Measurements from ENCODE around the gene AMZ1.

Gene AMZ1

DNA sequence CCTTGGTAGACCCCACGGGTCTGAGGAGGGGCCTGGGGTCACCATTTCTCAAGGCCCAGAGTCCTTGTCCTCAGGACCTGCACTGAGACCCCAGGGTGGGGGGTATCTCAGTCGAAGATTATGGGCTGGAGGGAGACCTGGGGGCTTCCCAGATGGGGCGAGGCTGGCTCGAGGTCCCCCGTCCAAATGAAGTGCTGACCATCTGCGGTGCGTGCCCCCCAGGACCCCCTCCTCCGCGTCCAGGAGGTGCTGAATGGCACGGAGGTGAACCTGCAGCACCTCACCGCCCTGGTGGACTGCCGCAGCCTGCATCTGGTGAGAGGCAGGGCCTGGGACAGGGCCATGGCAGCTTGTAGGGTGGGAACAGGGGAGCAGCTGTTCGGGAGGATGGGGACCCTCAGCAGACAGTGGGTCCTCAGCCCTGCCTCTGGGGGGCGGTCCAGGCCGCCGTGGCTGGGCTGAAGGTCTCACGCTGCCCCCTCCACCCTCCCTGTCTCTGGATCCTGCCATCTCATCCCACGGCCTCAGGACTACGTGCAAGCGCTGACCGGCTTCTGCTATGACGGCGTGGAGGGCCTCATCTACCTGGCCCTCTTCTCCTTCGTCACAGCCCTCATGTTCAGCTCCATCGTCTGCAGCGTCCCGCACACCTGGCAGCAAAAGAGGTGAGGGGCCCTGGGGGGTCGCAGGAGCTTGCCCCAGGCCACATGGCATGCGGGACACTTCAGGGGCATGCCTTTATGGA, 32.0 kb upstream of the AMZ1 start:
- Mint-ChIP-seq H3K36me3 (ENCODE audit: insufficient read depth) (peaks cover 1% of the 10 kb centered on the region), H3K27me3 (no peaks in the 10 kb centered on the region), H3K9me3 (no peaks in the 10 kb centered on the region), H3K27ac (ENCODE audit: low read depth) (no peak overlapping the region), H3K4me3 (no peak overlapping the region), H3K4me1 (no peaks in the 10 kb centered on the region)
- ATAC-seq (replicated peaks; ENCODE audit: extremely low read depth, poor library complexity, severe bottlenecking) (no peak), DNase-seq (ENCODE audit: low spot score in 2 of 2) (no peak)

DNA sequence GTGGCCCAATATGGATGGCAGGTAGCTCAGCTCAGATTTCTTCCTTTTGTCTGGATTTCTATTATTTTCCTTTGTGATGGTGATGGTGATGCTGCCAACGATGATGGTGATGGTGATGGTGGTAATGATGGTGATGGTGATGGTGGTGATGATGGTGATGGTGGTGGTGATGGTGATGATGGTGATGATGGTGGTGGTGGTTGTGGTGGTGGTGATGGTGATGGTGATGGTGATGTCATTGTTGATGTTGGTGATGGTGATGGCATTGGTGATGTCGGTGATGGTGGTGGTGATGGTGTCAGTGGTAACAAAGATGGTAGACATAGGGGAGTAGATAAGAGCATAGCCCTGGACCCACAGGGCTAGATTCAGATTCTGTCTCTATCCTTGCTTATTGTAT, 30.8 kb upstream of the AMZ1 start:
- no peak for ATAC-seq (replicated peaks; ENCODE audit: extremely low read depth, poor library complexity, severe bottlenecking)
- H3K27me3 Mint-ChIP-seq: no peaks in the 10 kb centered on the region
- H3K4me1 Mint-ChIP-seq: no peaks in the 10 kb centered on the region
- H3K36me3 Mint-ChIP-seq (ENCODE audit: insufficient read depth): peaks cover 1% of the 10 kb centered on the region
- no peak for DNase-seq (ENCODE audit: low spot score in 2 of 2)
- H3K4me3 Mint-ChIP-seq: no peak overlapping the region
- H3K9me3 Mint-ChIP-seq: no peaks in the 10 kb centered on the region
- H3K27ac Mint-ChIP-seq (ENCODE audit: low read depth): no peak overlapping the region

DNA sequence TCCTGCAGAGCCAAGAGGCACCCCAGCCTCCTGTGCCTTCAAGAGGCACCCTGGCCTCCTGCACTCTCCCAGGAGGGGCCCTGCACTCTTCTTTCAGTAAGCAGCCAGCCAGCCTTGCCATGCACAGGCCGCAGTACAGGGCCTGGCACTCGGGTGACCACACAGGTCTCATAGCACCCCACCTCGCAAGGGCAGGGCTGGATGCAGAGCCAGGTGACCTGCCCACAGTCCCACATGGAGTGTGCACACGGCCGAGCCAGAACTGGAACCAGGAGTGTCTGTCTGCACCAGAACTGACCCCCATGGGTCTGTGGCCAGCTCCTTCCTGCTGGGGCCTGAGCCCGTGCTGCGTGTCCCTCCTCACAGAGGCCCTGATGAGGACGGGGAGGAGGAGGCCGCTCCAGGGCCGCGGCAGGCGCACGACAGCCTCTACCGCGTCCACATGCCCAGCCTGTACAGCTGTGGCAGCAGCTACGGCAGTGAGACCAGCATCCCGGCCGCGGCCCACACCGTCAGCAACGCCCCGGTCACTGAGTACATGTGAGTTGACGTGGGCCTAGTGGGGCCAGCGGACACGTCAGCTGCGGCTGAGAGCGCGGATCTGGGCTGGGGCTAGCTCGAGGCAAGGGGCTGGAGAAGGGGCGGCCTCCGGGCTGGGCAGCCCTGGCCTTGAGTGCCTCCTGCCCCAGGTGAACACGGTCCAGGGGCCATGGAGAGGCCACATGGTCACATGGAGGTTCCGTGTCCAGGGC, 29.9 kb upstream of the AMZ1 start:
- ATAC-seq (replicated peaks; ENCODE audit: extremely low read depth, poor library complexity, severe bottlenecking) (no peak), DNase-seq (ENCODE audit: low spot score in 2 of 2) (no peak)
- Mint-ChIP-seq H3K27me3 (no peaks in the 10 kb centered on the region), H3K27ac (ENCODE audit: low read depth) (no peak overlapping the region), H3K9me3 (no peaks in the 10 kb centered on the region), H3K4me1 (no peaks in the 10 kb centered on the region), H3K36me3 (ENCODE audit: insufficient read depth) (peaks cover 1% of the 10 kb centered on the region), H3K4me3 (no peak overlapping the region)

DNA sequence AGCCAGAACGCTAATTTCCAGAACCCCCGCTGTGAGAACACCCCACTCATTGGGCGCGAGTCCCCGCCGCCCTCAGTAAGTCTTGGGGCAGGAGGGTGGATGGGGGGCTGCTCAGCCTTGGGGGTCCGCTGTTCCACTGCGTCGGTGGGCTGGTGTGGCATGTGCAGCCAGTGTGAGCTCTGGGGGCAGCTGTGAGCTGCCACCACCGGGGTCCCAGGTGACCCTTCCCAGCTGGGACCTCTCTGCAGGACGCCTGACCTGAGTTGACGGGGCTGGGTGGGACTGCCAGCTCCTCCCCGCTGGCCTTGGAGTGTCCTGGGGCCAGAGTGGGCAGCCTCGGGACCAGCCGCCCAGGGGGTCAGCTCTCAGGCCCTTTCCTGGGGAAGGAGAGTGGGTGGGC, 29.1 kb upstream of the AMZ1 start:
- no peaks in the 10 kb centered on the region for H3K9me3 Mint-ChIP-seq
- no peak overlapping the region for H3K27ac Mint-ChIP-seq (ENCODE audit: low read depth)
- no peak for ATAC-seq (replicated peaks; ENCODE audit: extremely low read depth, poor library complexity, severe bottlenecking)
- H3K36me3 Mint-ChIP-seq (ENCODE audit: insufficient read depth): peaks cover 1% of the 10 kb centered on the region
- DNase-seq (ENCODE audit: low spot score in 2 of 2): no peak
- no peaks in the 10 kb centered on the region for H3K27me3 Mint-ChIP-seq
- no peaks in the 10 kb centered on the region for H3K4me1 Mint-ChIP-seq
- no peak overlapping the region for H3K4me3 Mint-ChIP-seq

DNA sequence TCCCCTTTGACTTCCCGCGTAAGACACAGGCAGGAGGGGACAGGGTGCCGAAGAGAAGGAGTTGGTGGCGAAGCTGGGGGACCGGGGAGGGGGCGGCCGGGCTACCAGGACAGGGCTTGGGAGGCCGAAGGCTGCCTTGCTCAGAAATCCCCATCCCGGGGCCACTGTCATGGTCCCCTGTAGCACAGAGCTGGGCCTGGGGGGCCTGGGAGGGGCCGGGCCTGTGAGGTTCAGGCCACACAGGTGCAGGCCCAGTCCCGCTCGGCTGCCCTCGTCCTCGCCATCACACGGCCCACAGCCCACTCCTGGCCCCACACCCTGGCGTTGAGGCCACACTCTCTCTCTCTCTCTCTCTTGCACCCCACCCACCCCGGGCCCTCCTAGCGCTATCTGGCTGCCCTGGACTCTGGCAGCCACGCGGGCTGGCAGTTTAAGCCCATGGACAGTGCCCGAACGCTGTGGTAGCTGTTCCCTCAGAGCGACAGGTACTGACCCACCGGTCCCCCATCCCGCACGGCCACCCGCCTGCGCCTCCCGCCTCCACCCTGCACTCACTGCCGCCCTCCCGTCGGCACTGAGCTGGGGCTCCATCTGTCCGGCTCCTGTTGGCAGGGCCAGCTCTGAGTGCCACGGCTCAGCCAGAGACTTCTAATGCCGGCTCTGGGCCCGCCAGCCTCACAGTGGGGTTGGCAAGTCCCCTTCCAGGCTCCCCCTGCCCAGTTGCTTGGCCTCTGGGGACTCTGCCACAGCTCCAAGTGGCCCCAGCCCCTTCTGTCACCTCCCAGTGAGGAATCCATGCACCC, 28.2 kb upstream of the AMZ1 start:
- Mint-ChIP-seq H3K4me1 (no peaks in the 10 kb centered on the region), H3K27me3 (no peaks in the 10 kb centered on the region), H3K4me3 (no peak overlapping the region), H3K36me3 (ENCODE audit: insufficient read depth) (peaks cover 1% of the 10 kb centered on the region), H3K9me3 (no peaks in the 10 kb centered on the region), H3K27ac (ENCODE audit: low read depth) (no peak overlapping the region)
- DNase-seq (ENCODE audit: low spot score in 2 of 2): no peak
- no peak for ATAC-seq (replicated peaks; ENCODE audit: extremely low read depth, poor library complexity, severe bottlenecking)

DNA sequence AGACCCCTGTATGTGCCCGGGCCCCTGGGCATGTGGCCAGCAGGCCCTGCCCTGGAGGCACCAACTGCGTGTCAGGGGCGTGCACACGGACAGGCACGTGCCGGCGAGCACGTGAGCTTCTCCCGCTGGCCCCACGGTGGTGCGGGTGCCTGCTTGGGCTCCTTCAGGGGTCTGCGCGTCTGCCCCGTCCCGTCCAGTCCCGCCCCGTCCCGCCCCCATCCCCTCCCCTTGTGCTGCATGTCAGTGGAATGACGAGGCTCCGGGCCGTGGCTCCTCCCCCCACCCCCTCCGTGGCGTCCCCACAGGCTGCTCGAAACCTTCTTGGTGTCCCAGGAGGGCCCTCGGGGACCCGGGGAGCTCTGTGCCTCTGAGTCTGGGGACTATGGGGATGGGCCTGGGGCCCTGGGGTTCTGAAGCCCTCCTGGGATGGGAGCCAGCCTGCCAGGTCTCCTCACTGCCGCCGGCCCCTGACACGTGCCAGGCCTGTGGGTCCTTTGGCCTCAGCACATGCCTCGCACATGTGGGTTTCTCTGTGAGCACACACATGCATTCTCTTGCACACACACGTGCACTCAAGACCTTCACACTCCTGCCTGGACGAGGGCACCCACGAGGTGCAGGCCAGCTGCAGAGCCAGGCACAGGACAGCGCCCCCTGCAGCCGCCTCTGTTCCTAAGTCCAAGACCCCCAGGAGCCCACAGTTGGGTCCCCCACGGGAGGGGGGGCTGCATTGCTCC, 27.5 kb upstream of the AMZ1 start:
- H3K27me3 Mint-ChIP-seq: no peaks in the 10 kb centered on the region
- no peak overlapping the region for H3K27ac Mint-ChIP-seq (ENCODE audit: low read depth)
- no peaks in the 10 kb centered on the region for H3K4me1 Mint-ChIP-seq
- ATAC-seq (replicated peaks; ENCODE audit: extremely low read depth, poor library complexity, severe bottlenecking) (no peak), DNase-seq (ENCODE audit: low spot score in 2 of 2) (no peak)
- peaks cover 1% of the 10 kb centered on the region for H3K36me3 Mint-ChIP-seq (ENCODE audit: insufficient read depth)
- H3K4me3 Mint-ChIP-seq: no peak overlapping the region
- H3K9me3 Mint-ChIP-seq: no peaks in the 10 kb centered on the region

DNA sequence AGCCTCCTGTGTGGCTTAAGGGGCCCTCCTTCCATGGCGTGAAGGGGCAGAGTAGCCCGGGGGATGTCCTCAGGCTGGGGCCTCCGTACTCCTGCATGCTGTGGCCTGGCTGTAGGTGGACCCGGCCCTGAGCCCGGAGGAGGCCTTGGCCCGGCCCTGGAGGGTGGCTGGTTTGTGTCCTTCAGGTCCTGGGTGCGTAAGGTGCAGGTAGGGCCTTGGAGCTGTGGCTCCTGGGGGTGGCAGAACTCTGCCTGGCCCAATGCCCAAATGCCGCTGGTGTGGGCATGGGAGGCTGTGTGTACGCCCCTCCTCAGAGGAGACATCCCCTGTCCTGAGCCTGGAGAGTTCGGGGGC, 26.9 kb upstream of the AMZ1 start:
- no peak overlapping the region for H3K4me3 Mint-ChIP-seq
- ATAC-seq (replicated peaks; ENCODE audit: extremely low read depth, poor library complexity, severe bottlenecking) (no peak), DNase-seq (ENCODE audit: low spot score in 2 of 2) (no peak)
- no peaks in the 10 kb centered on the region for H3K9me3 Mint-ChIP-seq
- H3K36me3 Mint-ChIP-seq (ENCODE audit: insufficient read depth): peaks cover 1% of the 10 kb centered on the region
- no peak overlapping the region for H3K27ac Mint-ChIP-seq (ENCODE audit: low read depth)
- H3K27me3 Mint-ChIP-seq: no peaks in the 10 kb centered on the region
- H3K4me1 Mint-ChIP-seq: no peaks in the 10 kb centered on the region

DNA sequence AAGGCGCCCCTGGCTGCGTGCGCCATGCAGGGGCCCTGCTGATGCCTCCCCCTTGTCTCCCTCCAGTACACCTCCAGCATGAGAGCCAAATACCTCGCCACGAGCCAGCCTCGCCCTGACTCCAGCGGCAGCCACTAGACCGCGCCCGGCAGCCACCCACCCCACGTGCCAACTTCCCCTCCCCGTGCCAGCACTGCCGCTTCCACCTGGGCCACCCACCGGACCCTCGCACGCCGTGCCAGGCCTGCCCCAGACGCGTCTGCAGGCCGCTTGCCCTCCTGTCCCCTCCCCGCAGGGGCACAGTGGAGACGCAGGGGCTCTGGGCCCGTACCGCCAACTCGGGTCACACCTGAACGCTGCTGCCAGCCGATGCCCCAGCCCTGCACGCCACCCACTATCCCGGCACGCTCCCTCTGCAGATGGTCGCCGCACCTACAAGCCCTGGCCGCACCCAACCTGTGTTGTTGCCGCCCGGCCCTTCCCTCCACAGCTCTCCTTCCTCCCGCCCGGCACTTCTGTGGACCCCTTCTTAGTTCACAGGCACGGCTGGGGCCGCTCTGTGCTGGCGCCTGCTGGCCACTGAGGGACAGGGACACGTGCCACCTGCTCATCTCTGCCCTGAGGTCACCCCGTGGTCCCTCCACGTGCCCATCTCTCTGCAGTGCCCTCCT, 26.3 kb upstream of the AMZ1 start:
- Mint-ChIP-seq H3K36me3 (ENCODE audit: insufficient read depth) (peaks cover 1% of the 10 kb centered on the region), H3K9me3 (no peaks in the 10 kb centered on the region), H3K4me1 (no peaks in the 10 kb centered on the region), H3K27me3 (no peaks in the 10 kb centered on the region), H3K4me3 (no peak overlapping the region), H3K27ac (ENCODE audit: low read depth) (no peak overlapping the region)
- ATAC-seq (replicated peaks; ENCODE audit: extremely low read depth, poor library complexity, severe bottlenecking): no peak
- DNase-seq (ENCODE audit: low spot score in 2 of 2): no peak

DNA sequence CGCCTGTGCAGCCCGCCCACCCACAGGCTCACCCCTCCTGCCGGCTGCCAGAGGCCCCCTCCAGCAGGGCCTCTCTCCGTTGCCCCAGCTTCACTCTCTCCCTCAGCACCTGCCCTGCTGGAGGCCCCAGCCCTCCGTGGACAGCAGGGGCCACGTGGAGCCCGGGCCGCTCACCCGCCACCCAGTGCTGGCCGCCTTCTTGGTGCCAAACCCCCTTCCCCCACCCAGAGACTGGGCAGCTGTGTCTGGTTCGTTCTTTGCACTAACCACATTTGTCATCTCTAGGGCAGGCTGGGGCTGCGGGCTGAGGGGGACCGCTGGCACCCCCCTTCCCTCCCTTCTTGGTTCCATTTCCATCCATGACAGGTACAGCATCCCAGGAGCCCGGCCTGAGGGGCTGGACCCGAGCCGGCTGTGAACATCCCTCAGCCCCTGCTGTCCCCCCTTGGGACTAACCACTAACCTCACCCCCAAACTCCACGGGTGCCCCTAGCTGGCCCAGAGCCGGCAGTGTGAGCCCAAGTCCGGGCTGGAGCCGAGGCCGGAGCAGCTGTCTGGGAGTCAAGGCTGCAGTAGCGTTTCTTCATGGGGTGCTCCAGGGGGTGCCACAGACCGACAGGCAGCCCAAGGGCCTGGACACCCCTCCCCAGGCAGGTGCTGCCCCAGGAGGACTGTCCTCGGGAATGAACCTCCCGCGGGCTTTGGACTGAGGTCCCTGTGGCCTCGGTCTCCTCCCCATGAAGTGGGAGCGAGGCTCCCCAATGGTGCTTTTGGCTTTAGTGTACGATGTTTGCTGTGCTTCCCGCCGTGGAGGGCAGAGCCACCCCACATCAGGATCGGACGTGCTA, 25.5 kb upstream of the AMZ1 start:
- DNase-seq (ENCODE audit: low spot score in 2 of 2) (no peak), ATAC-seq (replicated peaks; ENCODE audit: extremely low read depth, poor library complexity, severe bottlenecking) (no peak)
- Mint-ChIP-seq H3K4me1 (peaks cover under 1% of the 10 kb centered on the region), H3K27me3 (peaks cover 8% of the 10 kb centered on the region), H3K27ac (ENCODE audit: low read depth) (no peak overlapping the region), H3K36me3 (ENCODE audit: insufficient read depth) (no peaks in the 10 kb centered on the region), H3K9me3 (no peaks in the 10 kb centered on the region), H3K4me3 (no peak overlapping the region)

DNA sequence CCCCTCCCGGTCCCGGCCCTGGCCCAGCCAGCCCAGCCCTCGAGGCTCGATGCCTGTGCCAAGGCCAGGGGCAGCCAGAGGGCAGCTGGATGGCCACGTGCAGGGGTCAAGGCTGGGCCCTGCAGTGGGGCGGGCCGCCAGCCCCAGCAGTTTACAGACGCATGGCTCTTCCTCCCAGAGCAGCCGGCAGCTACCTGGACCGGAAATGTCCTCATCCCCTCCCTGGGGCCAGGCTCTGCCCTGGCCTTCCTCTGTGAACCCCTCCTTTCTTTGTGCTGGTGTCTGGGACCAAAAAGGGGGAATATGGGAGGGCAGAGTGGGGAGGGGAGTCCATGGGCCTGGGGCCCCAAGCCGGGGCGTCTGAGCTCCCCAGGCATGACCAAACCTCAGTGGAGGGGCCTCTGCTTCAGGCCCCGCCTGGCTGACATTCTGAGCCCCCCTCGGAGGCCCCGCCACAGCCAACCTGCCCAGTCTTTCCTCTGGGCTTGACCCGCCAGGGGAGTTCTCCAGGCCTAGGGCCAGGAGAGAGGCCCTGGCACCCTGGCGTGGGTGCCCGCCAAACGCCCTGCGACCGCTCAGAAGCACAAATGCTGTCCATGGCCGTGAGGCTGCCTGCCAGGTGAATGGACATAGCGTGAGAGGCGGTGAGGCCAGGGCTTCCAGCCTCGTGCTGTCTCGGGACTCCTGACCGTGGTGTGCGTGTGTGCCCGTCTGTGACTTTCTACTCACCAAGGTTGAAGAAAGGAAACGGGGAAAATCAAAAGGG, 24.7 kb upstream of the AMZ1 start:
- DNase-seq (ENCODE audit: low spot score in 2 of 2): no peak
- Mint-ChIP-seq H3K27ac (ENCODE audit: low read depth) (no peak overlapping the region), H3K4me3 (no peak overlapping the region), H3K27me3 (peaks cover 16% of the 10 kb centered on the region), H3K9me3 (no peaks in the 10 kb centered on the region), H3K4me1 (peaks cover 7% of the 10 kb centered on the region), H3K36me3 (ENCODE audit: insufficient read depth) (no peaks in the 10 kb centered on the region)
- no peak for ATAC-seq (replicated peaks; ENCODE audit: extremely low read depth, poor library complexity, severe bottlenecking)

DNA sequence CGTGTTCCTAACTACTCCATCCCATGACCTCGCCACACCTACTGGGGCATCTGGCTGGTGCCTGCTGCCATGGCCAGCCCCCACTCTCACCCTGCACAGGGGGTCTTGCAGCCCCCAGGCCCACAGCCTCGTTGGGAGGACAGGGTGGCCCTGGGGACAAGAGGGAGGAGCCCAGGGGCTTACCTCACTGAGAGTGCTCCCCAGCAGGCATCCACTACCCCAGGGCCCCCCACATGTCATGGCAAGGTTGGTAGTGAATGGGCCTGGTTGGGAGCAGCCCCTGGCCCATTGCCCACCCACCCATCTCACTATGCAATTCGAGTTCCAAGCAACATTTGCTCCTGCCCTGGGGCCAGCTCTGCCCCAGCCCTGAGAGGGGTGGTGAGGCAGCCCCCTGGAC, 24.0 kb upstream of the AMZ1 start:
- H3K36me3 Mint-ChIP-seq (ENCODE audit: insufficient read depth): no peaks in the 10 kb centered on the region
- H3K27me3 Mint-ChIP-seq: peaks cover 19% of the 10 kb centered on the region
- DNase-seq (ENCODE audit: low spot score in 2 of 2) (no peak), ATAC-seq (replicated peaks; ENCODE audit: extremely low read depth, poor library complexity, severe bottlenecking) (no peak)
- no peak overlapping the region for H3K27ac Mint-ChIP-seq (ENCODE audit: low read depth)
- no peaks in the 10 kb centered on the region for H3K9me3 Mint-ChIP-seq
- peaks cover 7% of the 10 kb centered on the region for H3K4me1 Mint-ChIP-seq
- H3K4me3 Mint-ChIP-seq: no peak overlapping the region

All from central memory CD8-positive, alpha-beta T cell (primary cell).